SK-N-SH treated with all-trans-retinoic acid at 6 μM for 48 hours (cell line): ENCODE measurements around the gene KLHDC3.

Source experiments
- ZFP30 ChIP-seq: fragments of 450-650 bp; formaldehyde crosslinking; IDR thresholded peaks from 2 replicates; pipeline ENCODE4 v1.5.0; 2022; ENCODE audit warnings: mild to moderate bottlenecking, moderate library complexity
- TF ChIP-seq, protein P1 (sequence below): fragments of 250-450 bp; sonication (Bioruptor Pico); IDR thresholded peaks from 2 replicates; pipeline ENCODE4 v1.5.0; 2020; ENCODE audit warnings: mild to moderate bottlenecking, moderate library complexity

- TF ChIP-seq, protein P1, sequence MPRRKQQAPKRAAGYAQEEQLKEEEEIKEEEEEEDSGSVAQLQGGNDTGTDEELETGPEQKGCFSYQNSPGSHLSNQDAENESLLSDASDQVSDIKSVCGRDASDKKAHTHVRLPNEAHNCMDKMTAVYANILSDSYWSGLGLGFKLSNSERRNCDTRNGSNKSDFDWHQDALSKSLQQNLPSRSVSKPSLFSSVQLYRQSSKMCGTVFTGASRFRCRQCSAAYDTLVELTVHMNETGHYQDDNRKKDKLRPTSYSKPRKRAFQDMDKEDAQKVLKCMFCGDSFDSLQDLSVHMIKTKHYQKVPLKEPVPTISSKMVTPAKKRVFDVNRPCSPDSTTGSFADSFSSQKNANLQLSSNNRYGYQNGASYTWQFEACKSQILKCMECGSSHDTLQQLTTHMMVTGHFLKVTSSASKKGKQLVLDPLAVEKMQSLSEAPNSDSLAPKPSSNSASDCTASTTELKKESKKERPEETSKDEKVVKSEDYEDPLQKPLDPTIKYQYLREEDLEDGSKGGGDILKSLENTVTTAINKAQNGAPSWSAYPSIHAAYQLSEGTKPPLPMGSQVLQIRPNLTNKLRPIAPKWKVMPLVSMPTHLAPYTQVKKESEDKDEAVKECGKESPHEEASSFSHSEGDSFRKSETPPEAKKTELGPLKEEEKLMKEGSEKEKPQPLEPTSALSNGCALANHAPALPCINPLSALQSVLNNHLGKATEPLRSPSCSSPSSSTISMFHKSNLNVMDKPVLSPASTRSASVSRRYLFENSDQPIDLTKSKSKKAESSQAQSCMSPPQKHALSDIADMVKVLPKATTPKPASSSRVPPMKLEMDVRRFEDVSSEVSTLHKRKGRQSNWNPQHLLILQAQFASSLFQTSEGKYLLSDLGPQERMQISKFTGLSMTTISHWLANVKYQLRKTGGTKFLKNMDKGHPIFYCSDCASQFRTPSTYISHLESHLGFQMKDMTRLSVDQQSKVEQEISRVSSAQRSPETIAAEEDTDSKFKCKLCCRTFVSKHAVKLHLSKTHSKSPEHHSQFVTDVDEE (CRISPR knock-in tag) = no peak
- no peak for TF ChIP-seq ZFP30 (CRISPR knock-in tag)
Observed at GRCh38 chr6:43032326-43032725, 18.3 kb downstream of the KLHDC3 start.
